Measurements from ENCODE around the gene VIPR2.

VIPR2 gene

DNA sequence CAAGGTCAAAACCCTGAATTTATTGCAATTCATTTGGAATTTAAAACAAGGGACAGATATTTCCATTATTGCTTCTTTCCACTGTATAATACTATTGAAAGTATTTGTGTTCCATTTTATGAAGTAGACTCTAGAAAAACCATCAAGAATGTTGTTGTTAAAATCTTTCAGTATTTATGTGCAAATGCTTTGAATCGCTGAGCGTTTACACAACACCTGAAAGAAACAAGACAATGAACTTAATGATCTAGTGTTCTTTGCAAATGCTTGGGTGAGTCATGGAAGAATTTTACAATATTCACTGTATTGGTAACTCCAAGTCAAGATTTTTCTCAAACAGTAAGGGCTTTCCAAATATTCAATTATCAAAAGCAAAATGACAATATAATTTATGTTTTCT, 97.1 kb downstream of the VIPR2 start:
- no peak for DNase-seq (ENCODE audit: low read depth in 2 of 2)
- no peak overlapping the region for H3K4me3 ChIP-seq (replicated peaks in 1 of 2; ENCODE audit: low read depth in 2 of 2, low read length in 2 of 2)
- TF ChIP-seq, protein P1, sequence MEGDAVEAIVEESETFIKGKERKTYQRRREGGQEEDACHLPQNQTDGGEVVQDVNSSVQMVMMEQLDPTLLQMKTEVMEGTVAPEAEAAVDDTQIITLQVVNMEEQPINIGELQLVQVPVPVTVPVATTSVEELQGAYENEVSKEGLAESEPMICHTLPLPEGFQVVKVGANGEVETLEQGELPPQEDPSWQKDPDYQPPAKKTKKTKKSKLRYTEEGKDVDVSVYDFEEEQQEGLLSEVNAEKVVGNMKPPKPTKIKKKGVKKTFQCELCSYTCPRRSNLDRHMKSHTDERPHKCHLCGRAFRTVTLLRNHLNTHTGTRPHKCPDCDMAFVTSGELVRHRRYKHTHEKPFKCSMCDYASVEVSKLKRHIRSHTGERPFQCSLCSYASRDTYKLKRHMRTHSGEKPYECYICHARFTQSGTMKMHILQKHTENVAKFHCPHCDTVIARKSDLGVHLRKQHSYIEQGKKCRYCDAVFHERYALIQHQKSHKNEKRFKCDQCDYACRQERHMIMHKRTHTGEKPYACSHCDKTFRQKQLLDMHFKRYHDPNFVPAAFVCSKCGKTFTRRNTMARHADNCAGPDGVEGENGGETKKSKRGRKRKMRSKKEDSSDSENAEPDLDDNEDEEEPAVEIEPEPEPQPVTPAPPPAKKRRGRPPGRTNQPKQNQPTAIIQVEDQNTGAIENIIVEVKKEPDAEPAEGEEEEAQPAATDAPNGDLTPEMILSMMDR (IDR thresholded peaks at IDR 0.05; ENCODE audit: low read depth, low read length) = no peak

DNA sequence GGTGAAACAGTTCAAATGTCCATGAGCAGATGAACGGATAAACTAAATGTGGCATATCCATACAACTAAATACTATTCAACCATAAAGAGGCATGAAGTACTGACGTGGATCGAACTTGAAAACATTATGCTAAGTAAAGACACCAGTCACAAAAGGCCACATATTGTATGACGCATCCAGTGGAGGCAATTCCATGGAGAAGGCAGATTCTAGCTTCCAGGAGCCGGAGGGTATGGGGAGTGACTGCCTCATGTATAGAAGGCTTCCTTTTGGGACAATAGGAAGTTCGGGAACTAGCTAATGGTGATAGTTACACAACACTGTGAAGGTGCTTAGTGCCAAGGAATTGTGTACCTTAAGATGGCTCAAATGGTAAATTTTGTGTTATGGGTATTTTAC, 98.4 kb downstream of the VIPR2 start:
- TF ChIP-seq, protein P1 (IDR thresholded peaks at IDR 0.05; ENCODE audit: low read depth, low read length) = no peak

DNA sequence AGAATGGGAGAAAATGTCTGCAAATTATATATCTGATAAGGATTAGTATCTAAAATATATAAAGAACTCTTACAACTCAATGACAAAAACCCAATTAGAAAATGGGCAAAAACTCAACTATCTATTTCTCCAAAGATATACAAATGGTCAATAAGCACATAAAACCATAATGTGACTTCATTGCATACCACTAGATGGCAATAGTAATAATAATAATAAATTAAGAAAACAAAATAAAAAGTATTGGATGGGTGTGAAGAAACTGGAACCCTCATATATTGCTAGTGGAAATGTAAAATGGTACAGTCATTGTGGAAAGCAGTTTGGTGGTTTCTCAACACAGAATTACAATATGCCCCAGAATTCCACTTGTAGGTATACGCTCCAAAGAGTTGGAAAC, 98.8 kb downstream of the VIPR2 start:
- TF ChIP-seq, protein P1 (IDR thresholded peaks at IDR 0.05; ENCODE audit: low read depth, low read length) = no peak
- no peak overlapping the region for H3K4me3 ChIP-seq (replicated peaks in 1 of 2; ENCODE audit: low read depth in 2 of 2, low read length in 2 of 2)
- no peak for DNase-seq (ENCODE audit: low read depth in 2 of 2)

More for the DNA sequence above, 98.4 kb downstream of the VIPR2 start:
- DNase-seq (ENCODE audit: low read depth in 2 of 2) = no peak
- no peak overlapping the region for H3K4me3 ChIP-seq (replicated peaks in 1 of 2; ENCODE audit: low read depth in 2 of 2, low read length in 2 of 2)

DNA sequence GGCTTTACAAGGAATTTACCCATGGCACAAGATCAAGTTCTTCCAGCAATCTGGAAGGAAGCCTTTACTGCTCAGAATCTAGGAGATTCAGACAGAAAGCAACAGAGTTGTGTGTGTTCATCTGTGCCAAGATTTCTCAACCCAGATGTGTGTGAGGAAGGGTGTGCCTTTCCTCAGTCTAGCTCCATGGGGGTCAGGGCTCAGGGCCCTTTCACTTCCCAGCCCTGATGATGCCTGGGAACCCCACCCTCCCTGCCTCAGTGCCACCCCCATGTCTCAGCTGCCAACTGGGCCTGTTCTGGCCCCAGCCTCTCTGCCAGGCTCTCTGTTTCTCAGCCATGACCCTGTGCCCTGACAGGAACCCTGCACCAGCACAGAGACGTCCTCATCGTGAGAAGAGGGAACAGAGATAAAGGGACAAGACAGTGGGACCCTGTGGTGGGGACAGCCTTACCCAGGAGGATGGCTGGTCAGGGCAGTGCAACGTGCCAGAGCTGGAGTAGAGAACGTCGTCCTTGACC, 102.0 kb downstream of the VIPR2 start:
- no peak overlapping the region for H3K4me3 ChIP-seq (replicated peaks in 1 of 2; ENCODE audit: low read depth in 2 of 2, low read length in 2 of 2)
- no peak for DNase-seq (ENCODE audit: low read depth in 2 of 2)
- TF ChIP-seq, protein P1 (IDR thresholded peaks at IDR 0.05; ENCODE audit: low read depth, low read length) = no peak

DNA sequence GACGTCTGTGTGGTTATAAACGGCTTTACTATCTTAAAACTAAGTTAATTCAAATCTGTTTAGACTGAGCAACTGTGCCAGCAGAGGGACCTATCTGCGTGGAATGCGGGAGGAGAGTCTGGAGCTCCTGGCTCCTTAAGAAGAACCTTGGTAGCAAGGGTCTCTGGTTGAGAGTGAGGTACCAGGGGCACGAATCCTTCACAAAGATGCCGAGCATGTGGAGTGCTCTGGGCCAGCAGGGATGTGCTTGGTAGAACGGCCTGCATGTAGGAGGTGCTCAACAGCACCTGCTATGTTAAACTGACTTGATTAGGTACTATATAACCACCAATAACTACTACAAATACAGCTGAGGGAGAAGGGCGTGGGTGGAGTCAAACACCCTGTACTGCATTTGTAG, 102.6 kb downstream of the VIPR2 start:
- TF ChIP-seq, protein P1 (IDR thresholded peaks at IDR 0.05; ENCODE audit: low read depth, low read length) = no peak
- no peak for DNase-seq (ENCODE audit: low read depth in 2 of 2)
- no peak overlapping the region for H3K4me3 ChIP-seq (replicated peaks in 1 of 2; ENCODE audit: low read depth in 2 of 2, low read length in 2 of 2)

DNA sequence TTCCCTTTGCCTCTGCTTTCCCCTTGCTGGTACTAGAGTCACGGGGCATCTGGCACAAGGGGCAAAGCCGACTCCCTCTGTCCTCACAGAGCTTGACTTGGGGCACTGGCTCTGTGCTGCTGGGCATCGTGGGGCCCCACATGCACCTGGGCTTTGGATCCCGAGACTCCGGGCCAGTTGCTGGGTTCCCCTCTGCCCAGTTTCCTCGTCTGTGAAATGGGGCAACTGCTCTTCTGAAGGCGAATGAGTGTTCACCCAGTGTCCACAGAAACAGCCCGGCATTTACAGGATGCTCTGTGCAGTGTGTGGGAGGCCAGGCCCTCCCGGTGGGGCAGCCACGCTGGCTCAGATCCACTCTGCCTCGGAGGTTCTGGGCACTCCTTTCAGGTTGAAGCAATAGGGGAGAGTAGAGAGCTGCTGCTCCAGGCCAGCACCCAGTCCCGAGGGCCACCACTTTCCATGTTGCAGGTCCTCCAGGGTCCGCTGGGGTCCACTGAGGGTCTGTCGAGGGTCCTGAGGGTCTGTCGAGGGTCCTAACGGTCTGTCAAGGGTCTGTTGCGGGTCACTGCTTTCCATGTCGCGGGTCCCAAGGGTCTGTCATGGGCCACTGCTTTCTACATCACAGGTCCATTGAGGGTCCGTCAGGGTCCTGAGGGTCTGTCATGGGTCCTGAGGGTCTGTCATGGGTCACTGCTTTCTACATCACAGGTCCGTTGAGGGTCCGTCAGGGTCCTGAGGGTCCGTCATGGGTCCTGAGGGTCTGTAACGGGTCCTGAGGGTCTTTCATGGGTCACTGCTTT, 103.6 kb downstream of the VIPR2 start:
- TF ChIP-seq, protein P1 (IDR thresholded peaks at IDR 0.05; ENCODE audit: low read depth, low read length) = no peak
- DNase-seq (ENCODE audit: low read depth in 2 of 2) = no peak
- H3K4me3 ChIP-seq (replicated peaks in 1 of 2; ENCODE audit: low read depth in 2 of 2, low read length in 2 of 2) = no peak overlapping the region
